Testis (tissue), 2 donors: ENCODE data around the gene RABGAP1L.

Source experiments
- POLR2A ChIP-seq: fragments of 450-650 bp; IDR thresholded peaks from one replicate; pipeline ENCODE4 v1.6.1; 2017; ENCODE audit warnings: antibody characterized with exemption, mild to moderate bottlenecking, moderate library complexity
- TF ChIP-seq, protein P1 (sequence below), 3 experiments: fragments of 450-650 bp in 2 of 3; fragments of 200-600 bp in 1 of 3; sonication (generic) in 1 of 3; IDR thresholded peaks; one replicate each; pipeline ENCODE4 v1.5.1; 2016 to 2019; ENCODE audit warnings: antibody characterized with exemption in 3 of 3, mild to moderate bottlenecking in 2 of 3, moderate library complexity in 1 of 3

DNA sequence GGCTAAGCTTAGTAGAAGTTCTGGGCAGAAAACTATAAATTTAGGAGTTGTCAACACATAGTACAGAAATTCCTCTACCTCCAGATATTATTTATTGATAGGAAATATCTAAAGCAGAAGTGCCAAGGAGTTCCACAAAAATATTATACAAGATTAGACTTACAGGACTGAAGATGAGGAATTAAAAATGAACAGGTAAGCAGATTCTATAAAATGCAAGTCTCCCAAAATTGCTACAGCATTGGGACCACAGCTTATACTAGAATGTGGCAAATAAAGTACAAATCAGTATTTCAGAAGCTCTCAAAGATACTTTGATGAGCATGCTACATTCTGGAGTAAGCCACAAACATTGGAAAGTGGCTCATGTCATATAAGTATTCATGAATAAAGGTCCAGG, 790.3 kb downstream of the RABGAP1L start:
- TF ChIP-seq, protein P1, sequence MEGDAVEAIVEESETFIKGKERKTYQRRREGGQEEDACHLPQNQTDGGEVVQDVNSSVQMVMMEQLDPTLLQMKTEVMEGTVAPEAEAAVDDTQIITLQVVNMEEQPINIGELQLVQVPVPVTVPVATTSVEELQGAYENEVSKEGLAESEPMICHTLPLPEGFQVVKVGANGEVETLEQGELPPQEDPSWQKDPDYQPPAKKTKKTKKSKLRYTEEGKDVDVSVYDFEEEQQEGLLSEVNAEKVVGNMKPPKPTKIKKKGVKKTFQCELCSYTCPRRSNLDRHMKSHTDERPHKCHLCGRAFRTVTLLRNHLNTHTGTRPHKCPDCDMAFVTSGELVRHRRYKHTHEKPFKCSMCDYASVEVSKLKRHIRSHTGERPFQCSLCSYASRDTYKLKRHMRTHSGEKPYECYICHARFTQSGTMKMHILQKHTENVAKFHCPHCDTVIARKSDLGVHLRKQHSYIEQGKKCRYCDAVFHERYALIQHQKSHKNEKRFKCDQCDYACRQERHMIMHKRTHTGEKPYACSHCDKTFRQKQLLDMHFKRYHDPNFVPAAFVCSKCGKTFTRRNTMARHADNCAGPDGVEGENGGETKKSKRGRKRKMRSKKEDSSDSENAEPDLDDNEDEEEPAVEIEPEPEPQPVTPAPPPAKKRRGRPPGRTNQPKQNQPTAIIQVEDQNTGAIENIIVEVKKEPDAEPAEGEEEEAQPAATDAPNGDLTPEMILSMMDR (IDR thresholded peaks at IDR 0.05) = no peak
- no peak for TF ChIP-seq POLR2A
